SU-DHL-6 (cell line): ENCODE results near the gene MYO18A.

Experiments
- H2AFZ ChIP-seq: fragments of 200-600 bp; sonication (generic); 2 replicates; pipeline ENCODE4 v1.6.1; 2014; ENCODE audit warnings: low read depth, mild to moderate bottlenecking, moderate library complexity, mixed read lengths, antibody characterized with exemption, low read length; ENCODE audit not compliant: severe bottlenecking
- H3F3A ChIP-seq: fragments of 200-600 bp; shearing (Covaris generic); 2 replicates; pipeline ENCODE4 v1.6.0; 2016; ENCODE audit warnings: antibody characterized with exemption, mild to moderate bottlenecking; ENCODE audit not compliant: insufficient read depth
- H3K27ac ChIP-seq: fragments of 200-600 bp; sonication (generic); 2 replicates; pipeline ENCODE4 v1.5.1; 2016; ENCODE audit warnings: low read depth, mild to moderate bottlenecking, low read length, moderate library complexity, mixed read lengths
- H3K27me3 ChIP-seq: fragments of 200-600 bp; sonication (generic), shearing (Covaris generic); 2 replicates; pipeline ENCODE4 v1.6.0; 2014; ENCODE audit warnings: mild to moderate bottlenecking, low read length
- H3K36me3 ChIP-seq: fragments of 200-600 bp; sonication (generic); 2 replicates; pipeline ENCODE4 v1.6.1; 2014; ENCODE audit warnings: mild to moderate bottlenecking, low read length, mixed read lengths
- H3K4me2 ChIP-seq: fragments of 300-600, 200-600 bp; shearing (Covaris generic), sonication (generic); 2 replicates; pipeline ENCODE4 v1.6.0; 2014; ENCODE audit warnings: low read length, low read depth, mild to moderate bottlenecking; ENCODE audit not compliant: poor library complexity, severe bottlenecking
- H3K4me3 ChIP-seq: fragments of 200-600 bp; sonication (generic); 2 replicates; pipeline ENCODE4 v1.5.1; 2014; ENCODE audit warnings: antibody characterized with exemption, low read length, mild to moderate bottlenecking, mixed read lengths; ENCODE audit not compliant: insufficient read depth, poor library complexity, severe bottlenecking
- H3K79me2 ChIP-seq: fragments of 200-600 bp; sonication (generic); 2 replicates; pipeline ENCODE4 v1.6.1; 2014; ENCODE audit warnings: mild to moderate bottlenecking, low read length, moderate library complexity; ENCODE audit not compliant: insufficient read depth
- H3K9ac ChIP-seq: fragments of 200-600 bp; sonication (generic); 2 replicates; pipeline ENCODE4 v1.7.0; 2014; ENCODE audit warnings: mild to moderate bottlenecking, low read length
- H3K9me2 ChIP-seq: fragments of 200-600 bp; sonication (generic); replicated peaks from 2 replicates; pipeline ENCODE4 v1.6.1; 2014; ENCODE audit warnings: low read length; ENCODE audit not compliant: insufficient read depth
- H3K9me3 ChIP-seq: fragments of 200-600 bp; sonication (generic); 2 replicates; pipeline ENCODE4 v1.6.1; 2014; ENCODE audit warnings: low read length, mixed read lengths; ENCODE audit not compliant: insufficient read depth
- H4K20me1 ChIP-seq: fragments of 200-600 bp; sonication (generic); 2 replicates; pipeline ENCODE4 v1.6.1; 2014; ENCODE audit warnings: low read depth, mild to moderate bottlenecking, antibody characterized with exemption, low read length, moderate library complexity, mixed read lengths
- EZH2phosphoT487 ChIP-seq: fragments of 200-600 bp; sonication (generic), shearing (Covaris generic); conservative IDR thresholded peaks from 2 replicates; pipeline ENCODE4 v1.6.1; 2018; ENCODE audit warnings: mild to moderate bottlenecking, antibody characterized with exemption, low read length, moderate library complexity, mixed read lengths
- TF ChIP-seq, protein P1 (sequence below): fragments of 200-600 bp; sonication (generic); IDR thresholded peaks from one replicate; pipeline ENCODE4 v1.5.1; 2017; ENCODE audit warnings: antibody characterized with exemption, mild to moderate bottlenecking, low read length, moderate library complexity; ENCODE audit not compliant: insufficient read depth, poor library complexity, severe bottlenecking

Gene MYO18A

DNA sequence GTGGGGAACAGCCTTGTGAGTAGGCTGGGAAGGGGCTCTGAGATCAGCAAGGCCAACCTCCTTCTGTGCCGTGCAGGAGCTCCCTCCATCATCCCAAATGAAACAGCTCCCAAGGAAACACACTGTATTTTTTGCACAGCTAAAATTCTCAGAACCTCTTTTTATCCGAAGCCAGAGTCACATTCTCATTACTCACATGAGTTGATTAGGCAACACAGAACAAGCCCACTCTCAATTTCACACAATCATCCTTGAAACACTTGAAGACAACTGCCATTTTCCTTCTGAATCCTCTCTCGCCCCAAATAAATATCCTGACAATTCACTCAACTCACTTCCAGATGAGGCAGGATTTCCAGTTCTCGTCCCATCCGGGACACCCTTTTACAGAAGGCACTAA lies 66.1 kb downstream of the MYO18A start:
- Histone ChIP-seq H3K4me3 (no peak overlapping the region), H4K20me1 (no peaks in the 10 kb centered on the region), H3K4me2 (no peak overlapping the region), H2AFZ (no peak overlapping the region), H3K9ac (no peak overlapping the region), H3K27ac (no peak overlapping the region), H3K9me2 (no peaks in the 10 kb centered on the region), H3K79me2 (no peaks in the 10 kb centered on the region), H3F3A (no peaks in the 10 kb centered on the region), H3K27me3 (no peaks in the 10 kb centered on the region), H3K9me3 (no peaks in the 10 kb centered on the region), H3K36me3 (no peaks in the 10 kb centered on the region)
- TF ChIP-seq, protein P1, sequence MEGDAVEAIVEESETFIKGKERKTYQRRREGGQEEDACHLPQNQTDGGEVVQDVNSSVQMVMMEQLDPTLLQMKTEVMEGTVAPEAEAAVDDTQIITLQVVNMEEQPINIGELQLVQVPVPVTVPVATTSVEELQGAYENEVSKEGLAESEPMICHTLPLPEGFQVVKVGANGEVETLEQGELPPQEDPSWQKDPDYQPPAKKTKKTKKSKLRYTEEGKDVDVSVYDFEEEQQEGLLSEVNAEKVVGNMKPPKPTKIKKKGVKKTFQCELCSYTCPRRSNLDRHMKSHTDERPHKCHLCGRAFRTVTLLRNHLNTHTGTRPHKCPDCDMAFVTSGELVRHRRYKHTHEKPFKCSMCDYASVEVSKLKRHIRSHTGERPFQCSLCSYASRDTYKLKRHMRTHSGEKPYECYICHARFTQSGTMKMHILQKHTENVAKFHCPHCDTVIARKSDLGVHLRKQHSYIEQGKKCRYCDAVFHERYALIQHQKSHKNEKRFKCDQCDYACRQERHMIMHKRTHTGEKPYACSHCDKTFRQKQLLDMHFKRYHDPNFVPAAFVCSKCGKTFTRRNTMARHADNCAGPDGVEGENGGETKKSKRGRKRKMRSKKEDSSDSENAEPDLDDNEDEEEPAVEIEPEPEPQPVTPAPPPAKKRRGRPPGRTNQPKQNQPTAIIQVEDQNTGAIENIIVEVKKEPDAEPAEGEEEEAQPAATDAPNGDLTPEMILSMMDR, result no peak
- no peak for TF ChIP-seq EZH2phosphoT487

DNA sequence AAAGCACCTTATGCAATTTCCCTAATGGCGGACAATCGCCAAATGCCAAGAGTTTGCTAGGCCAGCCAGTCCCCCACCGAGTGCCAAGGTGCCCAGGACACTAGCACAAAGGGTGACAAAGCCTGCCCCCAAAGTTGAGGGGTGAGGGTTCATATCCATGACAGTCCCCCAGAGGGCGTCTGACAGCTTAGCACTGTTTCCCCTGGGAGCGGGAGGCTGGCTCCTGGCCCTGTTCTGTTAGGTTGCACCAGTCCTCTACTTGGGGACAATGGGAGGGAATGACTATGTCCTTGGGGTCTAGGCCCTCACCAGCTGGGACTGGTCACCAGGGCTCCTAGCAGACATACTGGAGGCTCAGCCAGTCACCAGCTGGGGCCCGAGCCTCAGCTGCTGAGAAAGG lies 66.9 kb downstream of the MYO18A start:
- H3F3A ChIP-seq, result no peaks in the 10 kb centered on the region
- no peaks in the 10 kb centered on the region for H3K79me2 ChIP-seq
- no peak overlapping the region for H3K4me3 ChIP-seq
- H4K20me1 ChIP-seq, result no peaks in the 10 kb centered on the region
- no peaks in the 10 kb centered on the region for H3K9me3 ChIP-seq
- H3K27ac ChIP-seq, result no peak overlapping the region
- no peak overlapping the region for H2AFZ ChIP-seq
- H3K27me3 ChIP-seq, result no peaks in the 10 kb centered on the region
- H3K9me2 ChIP-seq, result no peaks in the 10 kb centered on the region
- H3K9ac ChIP-seq, result no peak overlapping the region
- H3K36me3 ChIP-seq, result no peaks in the 10 kb centered on the region
- TF ChIP-seq EZH2phosphoT487, result no peak
- TF ChIP-seq, protein P1, result no peak
- H3K4me2 ChIP-seq, result no peak overlapping the region

DNA sequence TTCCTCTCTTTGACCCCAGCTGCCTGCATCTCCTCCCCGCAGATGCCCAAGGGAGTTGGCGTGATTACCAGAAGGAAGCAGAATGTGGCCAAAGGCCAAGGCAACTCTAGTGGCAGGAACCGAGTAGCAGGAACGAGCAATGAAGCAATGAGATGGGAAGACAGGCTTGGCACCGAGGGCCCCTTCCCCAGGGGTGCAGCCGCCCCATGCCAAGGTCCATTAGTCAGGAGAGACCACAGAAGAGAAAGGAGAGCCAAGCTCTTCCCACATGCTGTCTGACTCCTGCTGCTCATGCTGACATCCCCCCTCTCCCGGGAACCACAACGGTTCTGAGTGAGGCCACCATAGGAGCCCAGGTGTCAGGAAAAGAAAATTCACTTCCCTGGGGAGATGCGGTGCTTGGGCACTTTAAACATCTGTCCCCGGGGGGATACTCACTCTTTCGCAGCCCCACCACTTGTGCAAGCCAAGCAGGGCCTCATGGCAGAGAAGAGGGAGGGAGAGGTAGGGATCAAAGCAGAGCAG lies 67.4 kb downstream of the MYO18A start:
- H3K79me2 ChIP-seq, result no peaks in the 10 kb centered on the region
- no peaks in the 10 kb centered on the region for H3K9me3 ChIP-seq
- H2AFZ ChIP-seq, result no peak overlapping the region
- no peaks in the 10 kb centered on the region for H3K27me3 ChIP-seq
- TF ChIP-seq EZH2phosphoT487, result no peak
- TF ChIP-seq, protein P1, result no peak
- no peak overlapping the region for H3K4me2 ChIP-seq
- H3K4me3 ChIP-seq, result no peak overlapping the region
- H3K36me3 ChIP-seq, result no peaks in the 10 kb centered on the region
- no peak overlapping the region for H3K27ac ChIP-seq
- no peaks in the 10 kb centered on the region for H3K9me2 ChIP-seq
- H3K9ac ChIP-seq, result no peak overlapping the region
- H4K20me1 ChIP-seq, result no peaks in the 10 kb centered on the region
- H3F3A ChIP-seq, result no peaks in the 10 kb centered on the region
